Measurements from ENCODE around the gene YTHDC1.

YTHDC1 gene

GRCh38 chr4:68365068-68365467 is 15.2 kb upstream of the YTHDC1 start:
- TF ChIP-seq CTCF (IDR thresholded peaks at IDR 0.05; ENCODE audit: low read depth, low read length), result no peak

GRCh38 chr4:68361146-68361589 is 11.3 kb upstream of the YTHDC1 start:
- Histone ChIP-seq H3K36me3 (no peaks in the 10 kb centered on the region), H3K9me3 (ENCODE audit: severe bottlenecking) (no peaks in the 10 kb centered on the region), H3K27ac (no peak overlapping the region), H3K4me3 (ENCODE audit: low read depth, low read length) (no peak overlapping the region), H3K27me3 (ENCODE audit: insufficient read depth, low read depth, severe bottlenecking) (no peaks in the 10 kb centered on the region)
- no peak for DNase-seq
- no peak for TF ChIP-seq CTCF (IDR thresholded peaks at IDR 0.05; ENCODE audit: low read depth, low read length)

More at GRCh38 chr4:68365068-68365467, 15.2 kb upstream of the YTHDC1 start:
- H3K36me3 ChIP-seq, result no peaks in the 10 kb centered on the region
- H3K27ac ChIP-seq, result no peak overlapping the region
- no peak overlapping the region for H3K4me3 ChIP-seq (ENCODE audit: low read depth, low read length)
- no peaks in the 10 kb centered on the region for H3K27me3 ChIP-seq (ENCODE audit: insufficient read depth, low read depth, severe bottlenecking)
- no peak for DNase-seq
- H3K9me3 ChIP-seq (ENCODE audit: severe bottlenecking), result no peaks in the 10 kb centered on the region

- no peaks in the 10 kb centered on the region for H3K27me3 ChIP-seq (ENCODE audit: insufficient read depth, low read depth, severe bottlenecking)
- TF ChIP-seq CTCF (IDR thresholded peaks at IDR 0.05; ENCODE audit: low read depth, low read length), result no peak
- H3K4me3 ChIP-seq (ENCODE audit: low read depth, low read length), result no peak overlapping the region
- H3K9me3 ChIP-seq (ENCODE audit: severe bottlenecking), result no peaks in the 10 kb centered on the region
- H3K36me3 ChIP-seq, result no peaks in the 10 kb centered on the region
- no peak overlapping the region for H3K27ac ChIP-seq
- no peak for DNase-seq
These were observed 10.5 kb upstream of the YTHDC1 start for GRCh38 chr4:68360231-68360968.

GRCh38 chr4:68359508-68359907 is 9.6 kb upstream of the YTHDC1 start:
- TF ChIP-seq CTCF (IDR thresholded peaks at IDR 0.05; ENCODE audit: low read depth, low read length), result no peak
- DNase-seq, result no peak
- no peak overlapping the region for H3K27ac ChIP-seq

GRCh38 chr4:68358988-68359387 is 9.1 kb upstream of the YTHDC1 start:
- no peak overlapping the region for H3K27ac ChIP-seq
- no peaks in the 10 kb centered on the region for H3K27me3 ChIP-seq (ENCODE audit: insufficient read depth, low read depth, severe bottlenecking)
- no peaks in the 10 kb centered on the region for H3K36me3 ChIP-seq
- no peak overlapping the region for H3K4me3 ChIP-seq (ENCODE audit: low read depth, low read length)
- no peak for DNase-seq
- no peak for TF ChIP-seq CTCF (IDR thresholded peaks at IDR 0.05; ENCODE audit: low read depth, low read length)
- H3K9me3 ChIP-seq (ENCODE audit: severe bottlenecking), result no peaks in the 10 kb centered on the region

More at GRCh38 chr4:68359508-68359907, 9.6 kb upstream of the YTHDC1 start:
- Histone ChIP-seq H3K27me3 (ENCODE audit: insufficient read depth, low read depth, severe bottlenecking) (no peaks in the 10 kb centered on the region), H3K9me3 (ENCODE audit: severe bottlenecking) (no peaks in the 10 kb centered on the region), H3K36me3 (no peaks in the 10 kb centered on the region), H3K4me3 (ENCODE audit: low read depth, low read length) (no peak overlapping the region)

GRCh38 chr4:68352791-68353190 is 2.9 kb upstream of the YTHDC1 start:
- Histone ChIP-seq H3K9me3 (ENCODE audit: severe bottlenecking) (no peaks in the 10 kb centered on the region), H3K4me3 (ENCODE audit: low read depth, low read length) (no peak overlapping the region), H3K36me3 (peaks cover 2% of the 10 kb centered on the region), H3K27me3 (ENCODE audit: insufficient read depth, low read depth, severe bottlenecking) (no peaks in the 10 kb centered on the region), H3K27ac (no peak overlapping the region)
- no peak for DNase-seq
- no peak for TF ChIP-seq CTCF (IDR thresholded peaks at IDR 0.05; ENCODE audit: low read depth, low read length)
